GM08714 (cell line): ENCODE measurements around the gene JMJD6.
"Not testable (repeated sequence)": the region's sequence is repeated elsewhere in the genome, so short reads cannot be mapped to it uniquely, and the experiment has no call there.

Source experiments
- H3K4me3 ChIP-seq: fragments of 200-500 bp; sonication (Bioruptor generic); 2 replicates; pipeline ENCODE4 v1.5.1; 2014; ENCODE audit warnings: mild to moderate bottlenecking, low read length, inconsistent platforms
- ZNF274 ChIP-seq: IDR thresholded peaks from 2 replicates; pipeline ENCODE4 v1.6.1; 2012; ENCODE audit warnings: mild to moderate bottlenecking, low read depth, low read length

The JMJD6 gene

DNA sequence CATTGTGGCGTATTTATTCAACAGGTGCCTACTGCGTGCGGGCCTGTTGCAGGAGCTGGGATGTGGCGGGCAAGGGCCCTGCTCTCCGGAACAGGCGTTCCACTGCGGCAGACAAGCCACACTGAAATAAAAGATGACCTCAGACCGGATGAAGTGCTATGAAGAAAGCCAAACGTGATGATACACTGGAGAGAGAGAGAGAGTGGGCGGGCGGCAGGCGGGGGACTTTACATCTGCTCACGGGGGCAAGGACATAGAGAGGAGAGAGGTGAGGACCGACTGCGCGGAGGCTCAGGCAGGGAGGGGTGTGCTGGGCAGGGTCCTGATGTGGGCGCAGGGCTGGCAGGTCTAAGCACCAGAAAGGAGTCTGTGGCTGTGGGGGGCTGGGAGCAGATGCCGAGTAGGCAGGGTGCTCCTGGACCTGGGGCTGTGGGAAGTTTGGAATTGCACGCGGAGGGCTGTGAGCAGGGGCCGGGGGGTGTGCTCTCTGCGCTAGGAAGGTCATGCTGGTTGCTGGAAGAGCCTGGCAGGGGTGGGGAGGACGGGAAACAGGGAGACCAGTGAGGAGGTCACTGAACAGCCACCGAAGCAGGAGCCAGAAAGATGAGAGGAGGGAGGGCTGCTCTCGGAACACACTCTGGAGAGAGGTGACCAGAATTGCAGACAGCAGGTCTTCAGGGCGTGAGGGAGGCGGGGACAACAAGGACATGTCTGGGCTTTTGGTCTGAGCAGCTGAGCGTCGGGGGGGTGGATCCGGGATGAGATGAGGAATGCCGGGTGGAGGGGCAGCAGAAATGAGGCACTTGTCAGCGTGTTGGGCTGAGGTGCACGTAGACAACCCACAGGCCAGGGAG, 25.6 kb downstream of the JMJD6 start:
- no peak overlapping the region for H3K4me3 ChIP-seq
- no peak for TF ChIP-seq ZNF274

DNA sequence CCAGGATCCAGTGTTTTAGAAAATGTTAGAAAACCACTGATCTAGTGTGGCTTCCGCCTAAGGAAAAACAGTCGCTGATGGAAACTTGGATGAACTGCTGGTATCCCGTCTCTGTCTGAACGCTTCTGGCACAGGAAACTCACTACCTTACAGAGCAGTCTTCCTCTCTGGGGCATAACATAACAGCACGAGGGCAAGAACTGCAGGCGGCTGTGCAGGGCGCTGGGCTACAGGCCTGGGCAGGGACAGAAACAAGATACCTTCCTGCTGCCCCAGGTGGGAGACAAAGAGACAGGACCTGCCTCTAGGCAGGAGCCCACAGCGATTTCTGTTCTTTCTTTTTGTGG, 26.2 kb downstream of the JMJD6 start:
- no peak overlapping the region for H3K4me3 ChIP-seq
- TF ChIP-seq ZNF274: no peak

DNA sequence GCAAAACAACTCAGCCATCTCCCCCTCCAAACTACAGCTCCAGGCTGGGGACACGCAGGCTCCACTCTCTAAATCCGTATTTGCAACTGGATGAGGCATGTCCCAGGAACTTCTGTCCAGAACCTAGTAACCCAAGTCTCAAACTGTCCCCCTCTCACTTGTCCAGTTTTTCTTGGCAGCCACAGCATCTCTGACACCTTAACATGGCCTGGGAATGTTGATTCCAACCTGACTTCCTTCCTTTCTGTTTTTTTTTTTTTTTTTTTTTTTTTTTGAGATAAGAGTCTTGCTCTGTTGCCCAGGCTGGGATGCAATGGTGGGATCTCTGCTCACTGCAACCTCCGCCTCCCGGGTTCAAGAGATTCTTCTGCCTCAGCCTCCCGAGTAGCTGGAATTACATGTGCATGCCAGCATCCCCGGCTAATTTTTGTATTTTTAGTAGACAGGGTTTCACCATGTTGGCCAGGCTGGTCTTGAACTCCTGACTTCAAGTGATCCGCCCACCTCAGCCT, 27.9 kb downstream of the JMJD6 start:
- not testable (repeated sequence) for H3K4me3 ChIP-seq

DNA sequence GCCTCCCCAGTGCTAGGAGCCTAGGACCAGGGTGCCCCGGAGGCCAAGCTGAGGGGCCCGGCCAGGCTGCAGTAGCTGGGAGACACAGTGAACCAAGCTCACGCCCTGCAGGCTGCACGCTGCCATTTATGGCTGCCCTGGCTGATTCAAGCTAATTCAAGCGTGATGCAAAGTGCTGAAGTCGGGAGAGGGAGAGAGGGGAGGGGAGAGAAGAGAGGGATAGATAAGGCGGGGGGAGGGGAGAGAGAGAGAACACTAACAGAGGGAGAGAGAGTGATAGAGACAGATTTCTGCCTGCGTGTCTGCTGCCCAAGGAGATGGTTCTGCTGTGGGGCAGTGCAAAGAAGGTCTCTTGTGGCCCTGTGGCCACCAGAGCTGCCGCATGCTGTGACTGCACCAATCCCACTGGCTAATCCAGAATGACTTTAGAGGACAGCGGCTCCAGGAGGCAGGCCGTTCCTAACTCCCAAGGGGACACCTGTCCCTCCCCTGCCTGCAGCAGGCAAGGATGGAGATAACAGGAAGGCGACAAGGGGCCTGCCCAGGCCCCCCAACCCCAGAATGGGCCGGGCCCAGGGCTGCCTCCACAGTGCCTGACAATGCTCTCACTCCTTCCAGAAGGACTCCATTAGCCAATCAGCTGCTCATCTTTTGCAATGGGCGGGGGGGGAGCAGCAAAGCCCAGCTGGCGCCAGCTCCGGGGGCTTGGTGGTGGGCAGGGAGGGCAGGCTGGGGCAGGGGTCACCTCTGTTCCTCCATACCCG, 28.5 kb downstream of the JMJD6 start:
- no peak for TF ChIP-seq ZNF274

DNA sequence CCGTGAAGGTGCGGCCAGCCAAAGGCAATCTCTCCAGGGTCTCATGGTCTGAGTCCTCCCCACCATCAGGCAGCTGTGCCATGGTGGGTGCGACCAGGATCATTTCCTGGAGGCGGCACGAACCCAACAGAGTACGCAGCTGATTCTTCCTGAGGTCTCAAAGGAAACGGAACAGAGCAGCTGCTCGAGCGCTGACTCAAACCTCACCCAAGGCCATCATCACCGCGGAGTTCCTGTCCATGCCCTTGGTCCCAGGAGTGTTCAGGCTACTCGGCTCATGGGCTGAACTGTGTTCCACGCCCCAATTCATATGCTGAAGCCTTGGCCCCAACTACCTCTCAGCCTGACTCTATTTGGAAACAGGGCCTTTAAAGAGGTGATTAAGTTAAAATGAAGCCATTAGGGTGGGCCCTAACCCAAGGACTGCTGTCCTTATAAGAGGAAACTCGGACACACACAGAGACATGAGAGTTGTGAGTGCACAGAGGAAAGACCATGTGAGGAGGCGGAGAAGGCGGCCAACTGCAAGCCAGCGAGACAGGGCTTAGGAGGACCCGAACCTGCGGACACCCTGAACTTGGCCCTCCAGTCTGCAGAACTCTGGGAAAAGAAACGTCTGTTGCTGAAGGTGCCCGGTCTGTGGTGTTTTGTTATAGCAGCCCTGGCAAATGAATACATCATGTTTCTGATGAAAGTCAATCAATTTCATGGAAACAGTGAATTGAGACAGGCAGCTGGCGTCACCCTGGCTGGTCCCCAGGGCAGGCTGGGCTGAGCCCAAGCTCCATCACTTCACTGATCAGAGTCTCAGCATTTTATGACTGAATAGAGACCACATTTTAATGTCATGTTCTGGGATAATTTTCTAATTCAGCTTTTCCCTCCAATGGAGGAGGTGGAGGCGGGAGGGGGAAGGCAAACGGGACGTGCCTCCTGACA, 29.4 kb downstream of the JMJD6 start:
- H3K4me3 ChIP-seq: no peak overlapping the region
- no peak for TF ChIP-seq ZNF274

More for the DNA sequence above, 28.5 kb downstream of the JMJD6 start:
- H3K4me3 ChIP-seq: no peak overlapping the region

DNA sequence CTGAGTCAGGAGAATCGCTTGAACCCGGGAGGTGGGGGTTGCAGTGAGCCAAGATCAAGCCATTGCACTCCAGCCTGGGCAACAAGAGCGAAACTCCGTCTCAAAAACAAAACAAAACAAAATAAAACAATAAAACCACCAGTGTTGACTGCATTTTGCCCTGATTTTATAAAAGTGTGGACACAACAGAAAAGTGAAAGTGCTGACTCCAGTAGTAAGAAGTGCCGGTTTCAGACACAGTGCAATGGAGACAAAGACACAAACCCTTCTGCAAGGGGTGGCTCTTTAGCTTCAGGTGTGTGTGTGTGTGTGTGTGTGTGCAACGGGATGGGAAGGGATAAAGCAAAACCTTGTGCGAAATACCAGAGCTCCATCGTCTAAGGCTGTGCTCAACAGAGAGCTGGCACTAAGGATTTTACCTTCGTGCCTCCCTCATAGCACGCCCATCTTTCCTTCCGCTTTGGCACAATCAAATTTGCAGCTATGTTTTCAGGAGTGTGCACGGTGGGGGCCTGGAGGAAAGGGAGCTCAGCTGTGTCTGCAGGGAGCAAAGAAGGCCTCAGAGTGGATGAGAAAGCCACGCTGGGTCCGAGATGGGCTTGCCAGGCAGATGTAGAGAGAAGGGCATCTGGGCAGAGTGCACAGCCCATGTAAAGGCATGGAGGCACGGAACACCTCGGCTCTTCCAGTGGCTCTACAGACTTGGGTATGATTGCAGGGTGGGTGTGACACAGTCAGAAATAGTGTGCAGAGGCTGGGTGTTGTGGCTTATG, 31.2 kb downstream of the JMJD6 start:
- H3K4me3 ChIP-seq: no peak overlapping the region
- TF ChIP-seq ZNF274: no peak

DNA sequence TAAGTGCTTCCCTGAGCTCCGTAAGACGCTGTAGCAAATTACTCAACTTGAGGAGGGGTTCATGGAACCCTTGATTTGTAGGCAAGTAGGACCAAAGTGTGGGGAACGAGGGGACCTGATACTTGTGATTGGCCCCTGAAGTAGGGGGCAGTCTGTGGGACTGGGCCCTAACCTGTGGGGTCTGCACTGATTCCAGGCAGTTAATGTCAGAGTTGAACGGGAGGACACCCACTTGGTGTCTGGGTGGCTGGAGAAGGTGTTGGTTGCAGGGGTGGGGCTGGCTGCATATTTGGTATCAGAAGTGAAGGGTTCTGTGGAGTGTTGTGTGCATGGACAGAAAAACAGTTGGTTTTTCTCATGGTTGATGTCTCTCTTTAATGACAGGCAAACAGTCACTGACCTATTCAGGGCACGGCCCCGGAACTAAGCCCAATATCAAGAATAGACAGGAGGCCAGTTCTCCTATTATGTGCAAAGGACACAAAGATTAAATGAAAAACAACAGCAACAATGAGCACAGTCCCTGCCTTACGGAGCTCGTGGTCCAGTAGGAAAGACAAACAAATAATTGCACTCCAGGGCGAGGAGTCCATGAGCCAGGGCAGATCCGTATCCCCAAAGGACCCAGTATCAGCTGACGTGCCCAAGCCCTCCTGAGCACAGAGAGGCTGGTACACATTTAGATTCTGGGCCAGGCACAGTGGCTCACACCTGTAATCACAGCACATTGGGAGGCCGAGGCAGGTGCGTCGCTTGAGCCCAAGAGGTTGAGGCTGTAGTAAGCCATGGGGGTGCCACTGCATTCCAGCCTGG, 34.8 kb downstream of the JMJD6 start:
- no peak overlapping the region for H3K4me3 ChIP-seq
- no peak for TF ChIP-seq ZNF274

DNA sequence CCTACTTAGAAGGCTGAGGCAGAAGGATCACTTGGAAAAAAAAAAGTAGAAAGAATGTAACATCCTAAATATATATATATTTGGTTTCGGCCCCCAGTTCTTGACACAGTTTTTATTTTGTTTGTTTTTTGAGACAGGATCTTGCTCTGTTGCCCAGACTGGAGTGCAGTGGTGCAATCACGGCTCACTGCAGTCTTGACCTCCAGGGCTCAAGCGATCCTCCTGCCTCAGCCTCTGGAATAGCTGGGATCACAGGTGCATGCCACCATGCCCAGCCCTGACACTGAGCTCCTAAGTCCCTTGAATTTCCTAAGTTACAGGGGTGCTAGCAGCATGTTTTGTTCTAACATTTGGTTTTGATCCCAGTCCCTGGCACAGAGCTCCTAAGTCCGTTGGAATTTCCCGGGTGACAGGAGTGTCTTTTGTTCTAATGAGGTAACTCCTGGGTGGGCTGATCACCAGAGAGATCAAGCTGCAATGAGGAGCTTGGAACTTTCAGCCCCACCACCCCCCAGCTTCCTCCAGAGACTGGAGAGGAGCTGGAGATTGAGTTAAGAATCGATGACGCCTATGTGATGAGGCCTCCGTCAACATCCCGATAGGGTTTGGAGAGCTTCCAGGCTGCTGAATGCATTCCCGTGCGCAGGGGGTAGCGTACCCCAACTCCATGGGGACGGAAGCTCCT, 35.7 kb downstream of the JMJD6 start:
- no peak for TF ChIP-seq ZNF274
- H3K4me3 ChIP-seq: no peak overlapping the region

DNA sequence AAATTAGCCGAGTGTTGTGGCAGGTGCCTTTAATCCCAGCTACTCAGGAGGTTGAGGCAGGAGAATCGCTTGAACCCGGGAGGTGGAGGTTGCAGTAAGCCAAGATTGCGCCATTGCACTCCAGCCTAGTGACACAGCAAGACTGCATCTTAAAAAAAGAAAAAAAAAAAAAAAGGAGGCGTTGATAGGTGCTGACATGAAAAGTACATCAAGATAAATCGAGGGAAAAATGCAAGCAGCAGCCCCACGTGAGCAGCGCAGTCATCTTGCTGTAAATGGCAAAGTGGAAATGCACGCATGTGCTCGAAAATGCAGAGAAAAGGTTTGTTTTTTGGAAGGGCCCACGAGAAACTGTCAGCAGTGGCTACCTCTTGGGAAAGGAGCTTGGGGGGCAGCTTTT, 36.5 kb downstream of the JMJD6 start:
- TF ChIP-seq ZNF274: no peak
- H3K4me3 ChIP-seq: no peak overlapping the region

DNA sequence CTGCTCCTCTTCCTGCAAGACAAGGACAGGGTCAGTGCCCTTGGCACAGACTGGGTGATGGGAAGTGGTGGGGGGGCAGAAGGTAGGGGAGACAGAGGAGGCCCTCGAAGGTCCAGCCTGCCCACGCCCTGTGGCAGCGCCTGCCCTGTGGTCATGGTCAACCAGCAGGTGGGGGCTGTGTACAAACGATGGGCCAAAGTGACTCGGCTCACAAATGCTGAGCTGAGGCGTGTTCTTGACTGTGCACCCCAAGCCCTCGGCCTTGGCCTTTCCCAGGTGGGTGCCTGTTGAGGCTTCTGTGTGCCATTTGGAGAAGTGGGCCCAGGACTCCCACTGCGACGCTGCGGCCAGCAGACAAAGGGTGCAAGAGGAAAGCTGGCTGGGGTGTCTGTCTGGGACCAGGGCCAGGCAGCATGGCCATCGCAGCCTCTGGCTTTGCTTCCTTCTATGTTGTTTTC, 38.2 kb downstream of the JMJD6 start:
- H3K4me3 ChIP-seq: no peak overlapping the region
- TF ChIP-seq ZNF274: no peak

DNA sequence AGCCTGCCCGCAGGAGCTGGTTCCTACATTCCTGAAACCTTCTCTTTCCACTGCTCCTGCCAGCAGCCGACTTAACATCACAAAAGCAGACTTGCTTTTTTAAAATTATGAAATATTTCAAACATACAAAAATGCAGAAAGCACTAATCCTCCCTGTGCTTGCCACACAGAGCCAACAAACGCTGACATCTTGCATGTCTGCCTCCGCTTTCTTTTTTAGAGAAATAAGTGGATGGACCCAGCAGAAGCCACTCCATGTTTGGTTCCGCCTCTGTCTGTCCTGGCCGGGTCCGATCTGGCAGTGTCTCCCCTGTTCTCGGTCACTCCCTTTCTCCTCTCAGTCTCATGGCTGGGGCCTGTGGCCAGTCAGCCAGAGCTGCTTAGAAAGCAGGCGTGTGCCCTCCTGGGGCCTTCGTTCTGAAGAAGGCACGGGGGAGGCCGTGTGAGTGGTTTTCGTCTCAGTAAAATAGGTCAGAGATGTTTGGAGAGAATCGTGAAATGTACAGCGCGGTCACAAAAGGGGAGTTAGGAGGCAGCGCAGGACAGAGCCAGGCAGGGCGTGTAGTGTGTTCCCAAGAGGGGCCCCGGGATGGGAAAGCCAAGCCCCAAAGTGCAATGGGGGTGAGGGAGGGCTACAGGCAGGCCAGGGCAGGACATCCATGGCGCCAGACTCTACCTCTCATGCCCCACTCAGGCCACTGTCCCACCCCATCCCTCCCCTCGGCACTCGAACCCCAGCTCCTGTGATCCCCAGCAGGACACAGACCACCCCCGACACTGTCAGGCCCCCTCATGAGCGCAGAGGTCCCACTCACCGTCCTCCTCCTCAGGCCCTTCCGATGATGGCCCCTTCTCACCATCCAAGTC, 38.9 kb downstream of the JMJD6 start:
- TF ChIP-seq ZNF274: no peak
- H3K4me3 ChIP-seq: no peak overlapping the region
